GM12878 (cell line): ENCODE data around the gene ITGA1. TPM values are rescaled to one million over a fixed set of nuclear protein-coding genes. Genes with fewer than 3 reads are reported as not detected.

Source experiments
- ATAC-seq: fragments of 200-7000 bp; cut with Tn5 transposase; 3 replicates; pipeline ENCODE4 v1.9.1; 2020; ENCODE audit warnings: mild to moderate bottlenecking, moderate library complexity
- BruUV-seq: library from RNA; stranded (reverse); fragments of 400-500 nt; replicated peaks from 2 replicates; lab custom pipeline; 2021; lab: Mats Ljungman, UMichigan
- CTCF ChIA-PET: fragments of 300-600 bp; sonication (Branson Sonifier 250); formaldehyde crosslinking; extraction: SDS; loops from one replicate; lab custom pipeline; 2021; ENCODE audit warnings: inconsistent platforms; lab: Yijun Ruan, JAX
- POLR2A ChIA-PET: fragments of 350-600 bp; formaldehyde crosslinking; extraction: SDS; loops from one replicate; lab custom pipeline; 2021; ENCODE audit warnings: inconsistent platforms; lab: Charles Lee
- RAD21 ChIA-PET: fragments of 300-600 bp; sonication (Branson Sonifier 250); formaldehyde crosslinking; loops from one replicate; lab custom pipeline; 2023; ENCODE audit warnings: antibody characterized with exemption; ENCODE audit not compliant: unreplicated experiment; lab: Charles Lee
- SMC1A ChIA-PET: fragments of 300-600 bp; sonication (Branson Sonifier 250); formaldehyde crosslinking; loops from one replicate; lab custom pipeline; 2023; ENCODE audit not compliant: unreplicated experiment, uncharacterized antibody; lab: Charles Lee
- DNase-seq: peaks from one replicate; pipeline ENCODE4 v3.0.0-alpha.2; 2011; ENCODE audit warnings: low read depth, low spot score
- FAIRE-seq: peaks from 3 replicates; lab custom pipeline; 2011; peaks lifted over from hg19 to GRCh38; lab: Jason Lieb, UNC
- H2AFZ ChIP-seq: 2 replicates; pipeline ENCODE4 v1.6.0; 2011; ENCODE audit warnings: low read depth, low read length, control low read depth; ENCODE audit not compliant: control insufficient read depth
- H3K27ac ChIP-seq: 2 replicates; pipeline ENCODE4 v1.5.1; 2011; ENCODE audit warnings: control low read depth; ENCODE audit not compliant: control insufficient read depth, insufficient read depth
- H3K27me3 ChIP-seq, 2 experiments: replicated peaks in 1 of 2; 2 replicates each; pipeline versions ENCODE4 v1.6.0 to v1.6.1; 2011; ENCODE audit warnings: low read length in 1 of 2; ENCODE audit not compliant: control insufficient read depth in 2 of 2, insufficient read depth in 2 of 2
- H3K36me3 ChIP-seq, 2 experiments: 2 replicates each; pipeline ENCODE4 v1.5.1; 2011; ENCODE audit warnings: low read length in 1 of 2; ENCODE audit not compliant: control insufficient read depth in 2 of 2, insufficient read depth in 2 of 2
- H3K4me1 ChIP-seq: 2 replicates; pipeline ENCODE4 v1.6.1; 2011; ENCODE audit warnings: mild to moderate bottlenecking, low read length, moderate library complexity, mixed read lengths; ENCODE audit not compliant: control insufficient read depth, insufficient read depth
- H3K4me2 ChIP-seq: 2 replicates; pipeline ENCODE4 v1.6.0; 2011; ENCODE audit warnings: control low read depth; ENCODE audit not compliant: control insufficient read depth, insufficient read depth
- H3K4me3 ChIP-seq: fragments of 200-600 bp; sonication (generic); 2 replicates; pipeline ENCODE4 v1.5.1; 2016
- H3K79me2 ChIP-seq: 2 replicates; pipeline ENCODE4 v1.6.0; 2011; ENCODE audit warnings: low read length; ENCODE audit not compliant: control insufficient read depth, insufficient read depth
- H3K9ac ChIP-seq: 2 replicates; pipeline ENCODE4 v1.8.0; 2011; ENCODE audit warnings: low read length, control low read depth, mixed read lengths; ENCODE audit not compliant: control insufficient read depth, insufficient read depth
- H3K9me3 ChIP-seq: replicated peaks from 3 replicates; pipeline ENCODE4 v1.5.1; 2011; ENCODE audit warnings: mild to moderate bottlenecking, low read length; ENCODE audit not compliant: control insufficient read depth, insufficient read depth
- H4K20me1 ChIP-seq: 2 replicates; pipeline ENCODE4 v1.6.0; 2011; ENCODE audit not compliant: control insufficient read depth, insufficient read depth
- BCL3 ChIP-seq: IDR thresholded peaks from 2 replicates; pipeline ENCODE4 v1.6.1; 2011; ENCODE audit warnings: borderline replicate concordance, low read depth, mild to moderate bottlenecking, moderate library complexity, low read length; ENCODE audit not compliant: insufficient read depth, poor library complexity, severe bottlenecking
- CHD2 ChIP-seq: IDR thresholded peaks from 2 replicates; pipeline ENCODE4 v1.6.1; 2011; ENCODE audit warnings: low read depth, low read length, improper control_type of control experiment, borderline replicate concordance
- EZH2 ChIP-seq: IDR thresholded peaks from 2 replicates; pipeline ENCODE4 v1.6.1; 2012; ENCODE audit warnings: low read depth, mild to moderate bottlenecking, control low read depth, inconsistent platforms, low read length, borderline replicate concordance; ENCODE audit not compliant: control insufficient read depth
- FOS ChIP-seq: IDR thresholded peaks from 3 replicates; pipeline ENCODE4 v1.6.1; 2011; ENCODE audit warnings: borderline replicate concordance; ENCODE audit not compliant: insufficient read length; ENCODE audit errors: extremely low read depth
- HDAC6 ChIP-seq: fragments of 200-600 bp; sonication (generic); IDR thresholded peaks from one replicate; pipeline ENCODE4 v1.8.0; 2017; ENCODE audit warnings: antibody characterized with exemption; ENCODE audit not compliant: unreplicated experiment
- MYB ChIP-seq: fragments of 150-350 bp; IDR thresholded peaks from 2 replicates; pipeline ENCODE4 v1.6.1; 2014; ENCODE audit warnings: mild to moderate bottlenecking, low read depth, low read length, borderline replicate concordance
- MYC ChIP-seq: IDR thresholded peaks from 2 replicates; pipeline ENCODE4 v1.6.1; 2011; ENCODE audit warnings: mild to moderate bottlenecking, low read length, moderate library complexity, inconsistent platforms; ENCODE audit not compliant: insufficient read depth, insufficient replicate concordance, insufficient read length, severe bottlenecking
- NR2C1 ChIP-seq: fragments of 450-650 bp; IDR thresholded peaks from 2 replicates; pipeline ENCODE4 v1.6.1; 2017; ENCODE audit warnings: antibody characterized with exemption, mild to moderate bottlenecking, moderate library complexity
- PAX8 ChIP-seq: fragments of 450-650 bp; IDR thresholded peaks from 2 replicates; pipeline ENCODE4 v1.6.1; 2017; ENCODE audit warnings: mild to moderate bottlenecking, moderate library complexity
- RAD21 ChIP-seq: IDR thresholded peaks from 2 replicates; pipeline ENCODE4 v1.6.1; 2011; ENCODE audit warnings: mild to moderate bottlenecking, low read depth, low read length, moderate library complexity; ENCODE audit not compliant: insufficient read depth
- RAD51 ChIP-seq: fragments of 450-650 bp; IDR thresholded peaks from 2 replicates; pipeline ENCODE4 v1.6.1; 2016; ENCODE audit warnings: moderate library complexity, mild to moderate bottlenecking, inconsistent platforms
- RBBP5 ChIP-seq: fragments of 200-600 bp; sonication (generic); conservative IDR thresholded peaks from 2 replicates; pipeline ENCODE4 v1.6.1; 2016
- SIN3A ChIP-seq: IDR thresholded peaks from 2 replicates; pipeline ENCODE4 v1.6.1; 2012; ENCODE audit warnings: low read depth, low read length, improper control_type of control experiment
- SMAD5 ChIP-seq: IDR thresholded peaks from 2 replicates; pipeline ENCODE4 v1.6.1; 2016; ENCODE audit warnings: antibody characterized with exemption, low read depth
- SRF ChIP-seq, 2 experiments: IDR thresholded peaks; 2 replicates each; pipeline ENCODE4 v1.6.1; 2011; ENCODE audit warnings: low read depth in 2 of 2, low read length in 2 of 2, mild to moderate bottlenecking in 1 of 2, moderate library complexity in 1 of 2
- STAT1 ChIP-seq: fragments of 450-650 bp; conservative IDR thresholded peaks from 2 replicates; pipeline ENCODE4 v1.6.1; 2014; ENCODE audit warnings: antibody characterized with exemption, mild to moderate bottlenecking
- TCF7 ChIP-seq: IDR thresholded peaks from 2 replicates; pipeline ENCODE4 v1.6.1; 2014; ENCODE audit warnings: antibody characterized with exemption, borderline replicate concordance
- YY1 ChIP-seq: IDR thresholded peaks from 2 replicates; pipeline ENCODE4 v1.6.1; 2011; ENCODE audit warnings: low read depth, mild to moderate bottlenecking, low read length
- ZNF274 ChIP-seq: IDR thresholded peaks from one replicate; pipeline ENCODE4 v1.8.0; 2011; ENCODE audit not compliant: insufficient read length, insufficient read depth
- in situ Hi-C: fragments of 300-500 bp; cut with MboI; formaldehyde crosslinking; loops from 9 replicates; pipeline ENCODE4 v1.14.3; 2018; ENCODE audit warnings: mixed read lengths
- intact Hi-C: fragments of 100-400 bp; cut with micrococcal nuclease; formaldehyde crosslinking; loops from one replicate; pipeline ENCODE4 v1.14.2; 2022; ENCODE audit not compliant: unreplicated experiment
- polyA plus RNA-seq, 11 experiments: library from polyadenylated mRNA; depleted of rRNA in 4 of 11; unstranded in 6 of 11; stranded (reverse) in 5 of 11; fragments of >200 nt; fragmentation: Nextera tagmentation in 4 of 11; fragmentation: Illumina TruSeq in 1 of 11; extraction: Ambion mirVana in 4 of 11; extraction: Trizol in 1 of 11; gene quantifications; 1 replicate in 1 of 11; 2 replicates in 10 of 11; pipeline versions ENCODE4 v1.2.1 to v1.2.3, GENCODE V29; 2011 to 2016; ENCODE audit warnings: inconsistent platforms in 2 of 11, missing spikeins in 2 of 11, low read depth in 1 of 11
- total RNA-seq, 4 experiments: library from RNA; depleted of rRNA in 3 of 4; stranded (reverse); fragments of >200 nt in 3 of 4; fragmentation: Illumina TruSeq in 1 of 4; extraction: Trizol in 1 of 4; gene quantifications; 2 replicates each; pipeline versions ENCODE4 v1.2.1 to v1.2.3, GENCODE V29; 2013 to 2021

ITGA1 gene
- total and polyA plus RNA-seq, 10 of the 15 experiments (the other 5 are each of a cell fraction or from before 2014, with no cell fraction given), result 0.02 to 0.56 (median 0.19) TPM

DNA sequence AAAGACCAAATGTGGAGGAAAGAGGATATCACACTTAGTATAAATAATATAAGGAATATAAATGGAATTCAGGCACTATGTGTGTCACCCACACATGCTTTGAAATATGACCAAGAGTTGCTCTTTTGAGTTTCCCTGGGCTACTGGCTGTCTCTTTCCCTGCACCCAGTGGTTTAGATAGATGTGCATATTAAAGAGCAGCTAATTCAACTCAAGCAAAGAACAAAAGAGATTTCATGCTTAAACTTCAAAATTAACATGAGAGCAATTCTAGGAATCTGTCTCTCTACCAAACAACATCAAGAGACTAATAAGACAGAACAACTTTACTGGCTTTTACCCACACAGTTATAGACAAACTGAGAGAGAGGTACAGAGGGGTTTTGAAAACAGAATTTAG lies 38.0 kb upstream of the ITGA1 start:
- no peaks in the 10 kb centered on the region; a peak in 2 of 4 replicates for H3K27me3 ChIP-seq
- CTCF ChIA-PET, result no interaction called here
- no peaks in the 10 kb centered on the region; the same call in 1 of the 2 replicates for H3K4me1 ChIP-seq
- no peak overlapping the region for H3K27ac ChIP-seq
- SMC1A ChIA-PET, result no interaction called here
- H3K36me3 ChIP-seq, result no peaks in the 10 kb centered on the region
- H3K4me3 ChIP-seq, result no peak overlapping the region
- POLR2A ChIA-PET, result no interaction called here
- RAD21 ChIA-PET, result no interaction called here
- H3K9ac ChIP-seq, result no peak overlapping the region
- no peaks in the 10 kb centered on the region for H3K9me3 ChIP-seq
- DNase-seq, result no peak
- H2AFZ ChIP-seq, result no peak overlapping the region
- no peak for FAIRE-seq
- no peak for ATAC-seq
- BruUV-seq, result no TSS peak
- in situ Hi-C loops (no loop called here), intact Hi-C loops (no loop called here)
- no peak overlapping the region for H3K4me2 ChIP-seq
- H4K20me1 ChIP-seq, result no peaks in the 10 kb centered on the region
- no peak for TF ChIP-seq HDAC6
- no peak for TF ChIP-seq RAD51
- no peak for TF ChIP-seq RAD21
- no peak for TF ChIP-seq RBBP5
- no peak for TF ChIP-seq SMAD5
- no peak for TF ChIP-seq EZH2
- no peak for TF ChIP-seq NR2C1
- no peak for TF ChIP-seq FOS
- TF ChIP-seq MYC, result no peak
- no peak for TF ChIP-seq STAT1
- no peak for TF ChIP-seq PAX8
- no peak for TF ChIP-seq CHD2
- no peak for TF ChIP-seq TCF7
- no peak for TF ChIP-seq MYB
- no peak for TF ChIP-seq ZNF274
- no peak for TF ChIP-seq YY1
- TF ChIP-seq SIN3A, result no peak
- TF ChIP-seq BCL3, result no peak
- no peak for TF ChIP-seq SRF (IDR thresholded peaks at IDR 0.05; ENCODE audit: low read depth in 2 of 2, low read length in 2 of 2)
- H3K79me2 ChIP-seq, result no peaks in the 10 kb centered on the region
